HG02970 (cell line): ENCODE data around the gene CCDC157.

ENCODE experiments used
- ATAC-seq: cut with Tn5 transposase; IDR thresholded peaks from one replicate; pipeline ENCODE4 v1.9.1; 2021; ENCODE audit warnings: mild to moderate bottlenecking, moderate library complexity, moderate number of reproducible peaks; ENCODE audit not compliant: unreplicated experiment, low FRiP score

CCDC157 gene

GRCh38 chr22:30348404-30348803 lies 8.4 kb upstream of the CCDC157 start:
- no peak for ATAC-seq

GRCh38 chr22:30348809-30349208 lies 8.0 kb upstream of the CCDC157 start:
- ATAC-seq = no peak

- no peak for ATAC-seq
Measured at GRCh38 chr22:30351226-30351625, 5.6 kb upstream of the CCDC157 start.

- ATAC-seq = no peak
Measured at GRCh38 chr22:30354644-30355043, 2.2 kb upstream of the CCDC157 start.

GRCh38 chr22:30357236-30357570 lies 396 bp downstream of the CCDC157 start:
- ATAC-seq = no peak

GRCh38 chr22:30357650-30358215 lies 926 bp downstream of the CCDC157 start:
- no peak for ATAC-seq

GRCh38 chr22:30358541-30358940 lies 1.7 kb downstream of the CCDC157 start:
- ATAC-seq = no peak

- no peak for ATAC-seq
Measured at GRCh38 chr22:30361916-30362650, 5.3 kb downstream of the CCDC157 start.

- no peak for ATAC-seq
Measured at GRCh38 chr22:30362651-30363281, 6.0 kb downstream of the CCDC157 start.

- no peak for ATAC-seq
Measured at GRCh38 chr22:30365891-30366290, 9.1 kb downstream of the CCDC157 start.

GRCh38 chr22:30368420-30368819 lies 11.6 kb downstream of the CCDC157 start:
- ATAC-seq = no peak

GRCh38 chr22:30370641-30371230 lies 13.9 kb downstream of the CCDC157 start:
- ATAC-seq = no peak

GRCh38 chr22:30371321-30371720 lies 14.5 kb downstream of the CCDC157 start:
- no peak for ATAC-seq

- ATAC-seq = no peak
Measured at GRCh38 chr22:30371981-30372380, 15.2 kb downstream of the CCDC157 start.

- ATAC-seq = no peak
Measured at GRCh38 chr22:30372915-30373314, 16.1 kb downstream of the CCDC157 start.

- no peak for ATAC-seq
Measured at GRCh38 chr22:30373331-30374325, 16.8 kb downstream of the CCDC157 start.

- ATAC-seq = no peak
Measured at GRCh38 chr22:30375312-30375849, 18.6 kb downstream of the CCDC157 start.

GRCh38 chr22:30380011-30380410 lies 23.2 kb downstream of the CCDC157 start:
- ATAC-seq = no peak

- no peak for ATAC-seq
Measured at GRCh38 chr22:30381264-30381663, 24.5 kb downstream of the CCDC157 start.

- no peak for ATAC-seq
Measured at GRCh38 chr22:30382340-30382739, 25.5 kb downstream of the CCDC157 start.
